HEK293 (cell line): ENCODE results near the gene DDX51.

Source experiments
- CTCF ChIA-PET: fragments of 350-600 bp; formaldehyde crosslinking; extraction: SDS; loops from one replicate; lab custom pipeline; 2021; ENCODE audit warnings: antibody characterized with exemption; lab: Yijun Ruan, JAX
- POLR2A ChIA-PET: fragments of 300-600 bp; formaldehyde crosslinking; extraction: SDS; loops from one replicate; lab custom pipeline; 2020; ENCODE audit warnings: antibody characterized with exemption, inconsistent platforms; lab: Yijun Ruan, JAX
- H3K27ac ChIP-seq: fragments of 200-500 bp; sonication (Bioruptor generic); 2 replicates; pipeline ENCODE4 v1.5.1; 2014; ENCODE audit warnings: low read depth, low read length, control low read depth, inconsistent platforms; ENCODE audit errors: extremely low read depth
- H3K36me3 ChIP-seq, 2 experiments: fragments of 200-500 bp in 1 of 2; sonication (Bioruptor generic) in 1 of 2; 1 replicate in 1 of 2; 2 replicates in 1 of 2; pipeline ENCODE4 v1.5.1; 2014 to 2017; ENCODE audit warnings: inconsistent platforms in 2 of 2, low read length in 2 of 2; ENCODE audit not compliant: control insufficient read depth in 2 of 2, insufficient read depth in 1 of 2
- H3K4me1 ChIP-seq: fragments of 200-500 bp; sonication (Bioruptor generic); 2 replicates; pipeline ENCODE4 v1.5.1; 2014; ENCODE audit warnings: mild to moderate bottlenecking, low read length, inconsistent platforms; ENCODE audit not compliant: control insufficient read depth, insufficient read depth
- H3K4me3 ChIP-seq: 2 replicates; pipeline ENCODE4 v1.5.1; 2011; ENCODE audit warnings: low read depth, mild to moderate bottlenecking, control low read depth, low read length, moderate library complexity
- H3K9me3 ChIP-seq: fragments of 200-500 bp; sonication (Bioruptor generic); 2 replicates; pipeline ENCODE4 v1.5.1; 2014; ENCODE audit warnings: low read depth, low read length, inconsistent platforms; ENCODE audit not compliant: control insufficient read depth, insufficient read depth
- BCL11A ChIP-seq: fragments of 450-650 bp; formaldehyde crosslinking; IDR thresholded peaks from 2 replicates; pipeline ENCODE4 v1.5.1; 2016; ENCODE audit warnings: low read depth, missing biosample characterization, missing genetic modification characterization
- CTCF ChIP-seq: fragments of 450-650 bp; formaldehyde crosslinking; IDR thresholded peaks from 2 replicates; pipeline ENCODE4 v1.5.1; 2016; ENCODE audit warnings: missing biosample characterization, missing genetic modification characterization
- EGR2 ChIP-seq: fragments of 450-650 bp; formaldehyde crosslinking; IDR thresholded peaks from 2 replicates; pipeline ENCODE4 v1.5.1; 2016; ENCODE audit warnings: low read depth, missing biosample characterization, missing genetic modification characterization
- HIC1 ChIP-seq: fragments of 450-650 bp; formaldehyde crosslinking; IDR thresholded peaks from 2 replicates; pipeline ENCODE4 v1.5.1; 2016; ENCODE audit warnings: missing biosample characterization, missing genetic modification characterization
- HOXC10 ChIP-seq: sonication (generic); formaldehyde crosslinking; IDR thresholded peaks from 2 replicates; pipeline ENCODE4 v1.8.1; 2023; ENCODE audit warnings: mild to moderate bottlenecking, missing genetic modification reagents
- SALL2 ChIP-seq: fragments of 450-650 bp; formaldehyde crosslinking; IDR thresholded peaks from 2 replicates; pipeline ENCODE4 v1.5.0; 2017; ENCODE audit warnings: missing biosample characterization, mild to moderate bottlenecking, missing genetic modification characterization, borderline replicate concordance
- ZFHX2 ChIP-seq: fragments of 450-650 bp; formaldehyde crosslinking; conservative IDR thresholded peaks from 2 replicates; pipeline ENCODE4 v1.5.1; 2016; ENCODE audit warnings: missing biosample characterization, missing genetic modification characterization
- ZNF146 ChIP-seq: fragments of 450-650 bp; formaldehyde crosslinking; IDR thresholded peaks from 2 replicates; pipeline ENCODE4 v1.5.1; 2016; ENCODE audit warnings: missing biosample characterization, missing genetic modification characterization
- ZNF18 ChIP-seq: fragments of 450-650 bp; formaldehyde crosslinking; IDR thresholded peaks from 2 replicates; pipeline ENCODE4 v1.5.1; 2016; ENCODE audit warnings: missing biosample characterization, missing genetic modification characterization
- ZNF394 ChIP-seq: fragments of 450-650 bp; formaldehyde crosslinking; IDR thresholded peaks from 2 replicates; pipeline ENCODE4 v1.5.1; 2016; ENCODE audit warnings: missing biosample characterization, missing genetic modification characterization, mild to moderate bottlenecking, moderate library complexity, borderline replicate concordance
- ZNF404 ChIP-seq: fragments of 450-650 bp; formaldehyde crosslinking; IDR thresholded peaks from 2 replicates; pipeline ENCODE4 v1.5.1; 2017; ENCODE audit warnings: missing biosample characterization, missing genetic modification characterization
- ZNF433 ChIP-seq: fragments of 450-650 bp; formaldehyde crosslinking; IDR thresholded peaks from 2 replicates; pipeline ENCODE4 v1.5.1; 2016; ENCODE audit warnings: missing biosample characterization, missing genetic modification characterization, low read depth
- ZNF514 ChIP-seq: fragments of 450-650 bp; formaldehyde crosslinking; IDR thresholded peaks from 2 replicates; pipeline ENCODE4 v1.5.1; 2016; ENCODE audit warnings: missing biosample characterization, missing genetic modification characterization
- ZNF548 ChIP-seq: fragments of 450-650 bp; formaldehyde crosslinking; IDR thresholded peaks from 2 replicates; pipeline ENCODE4 v1.5.1; 2016; ENCODE audit warnings: missing biosample characterization, missing genetic modification characterization
- ZNF571 ChIP-seq: fragments of 450-650 bp; formaldehyde crosslinking; IDR thresholded peaks from 2 replicates; pipeline ENCODE4 v1.5.0; 2017; ENCODE audit warnings: missing biosample characterization, missing genetic modification characterization
- ZNF626 ChIP-seq: fragments of 450-650 bp; sonication (Bioruptor Pico); formaldehyde crosslinking; IDR thresholded peaks from 2 replicates; pipeline ENCODE4 v1.5.1; 2018; ENCODE audit warnings: missing biosample characterization, missing genetic modification characterization, inconsistent platforms
- ZNF645 ChIP-seq: fragments of 450-650 bp; formaldehyde crosslinking; IDR thresholded peaks from 2 replicates; pipeline ENCODE4; 2016; ENCODE audit warnings: missing biosample characterization, missing genetic modification characterization
- ZNF654 ChIP-seq: fragments of 450-650 bp; formaldehyde crosslinking; IDR thresholded peaks from 2 replicates; pipeline ENCODE4 v1.5.1; 2016; ENCODE audit warnings: low read depth, missing biosample characterization, missing genetic modification characterization
- ZNF777 ChIP-seq: fragments of 450-650 bp; formaldehyde crosslinking; IDR thresholded peaks from 2 replicates; pipeline ENCODE4 v1.5.1; 2017; ENCODE audit warnings: missing biosample characterization, missing genetic modification characterization, borderline replicate concordance
- ZNF791 ChIP-seq: fragments of 450-650 bp; formaldehyde crosslinking; IDR thresholded peaks from 2 replicates; pipeline ENCODE4 v1.5.1; 2016; ENCODE audit warnings: missing biosample characterization, missing genetic modification characterization
- ZSCAN23 ChIP-seq: fragments of 450-650 bp; formaldehyde crosslinking; IDR thresholded peaks from 2 replicates; pipeline ENCODE4 v1.5.1; 2016; ENCODE audit warnings: missing biosample characterization, missing genetic modification characterization

The DDX51 gene

GRCh38 chr12:132133952-132134652 lies 10.0 kb downstream of the DDX51 start:
- TF ChIP-seq ZNF514 (tag by site-specific recombination) (no peak), ZNF404 (tag by site-specific recombination) (no peak), ZNF791 (no peak), ZNF645 (tag by site-specific recombination) (no peak), ZSCAN23 (tag by site-specific recombination) (no peak), HIC1 (tag by site-specific recombination) (peak; percentile 83), ZNF626 (tag by site-specific recombination) (no peak), HOXC10 (CRISPR knock-in tag) (no peak), ZFHX2 (0 out of 2 replicates have a peak, but pooled peaks have one; percentile 17), BCL11A (tag by site-specific recombination) (no peak), ZNF571 (tag by site-specific recombination) (no peak), CTCF (tag by site-specific recombination) (peak; percentile 22; the same call in 1 of the 2 replicates), EGR2 (tag by site-specific recombination) (peak; percentile 16; the same call in 1 of the 2 replicates), ZNF394 (no peak)
- Histone ChIP-seq H3K9me3 (no peaks in the 10 kb centered on the region), H3K36me3 (peaks cover 3 to 11% of the 10 kb centered on the region in 2 experiments; a peak in 2 of 3 replicates), H3K27ac (no peak overlapping the region), H3K4me3 (no peak overlapping the region), H3K4me1 (no peaks in the 10 kb centered on the region)
- POLR2A ChIA-PET = interaction anchor here (0.6 kb wide), 1 partner anchor 142 kb away, joined by 4 read pairs; no protein-coding TSS in a partner anchor
- CTCF ChIA-PET = no interaction called here

- peaks cover 0 to 16% of the 10 kb centered on the region in 2 experiments; a peak in 2 of 3 replicates for H3K36me3 ChIP-seq
- no peaks in the 10 kb centered on the region for H3K4me1 ChIP-seq
- POLR2A ChIA-PET = no interaction called here
- CTCF ChIA-PET = no interaction called here
- no peaks in the 10 kb centered on the region for H3K9me3 ChIP-seq
- H3K27ac ChIP-seq = no peak overlapping the region
- TF ChIP-seq SALL2 (tag by site-specific recombination) (no peak), ZNF146 (tag by site-specific recombination) (no peak), ZNF777 (tag by site-specific recombination) (no peak), ZNF548 (no peak), ZNF791 (no peak), ZNF433 (tag by site-specific recombination) (no peak), ZNF654 (tag by site-specific recombination) (no peak), ZNF18 (no peak)
- TF ChIP-seq, all 188 proteins: peak for 0
- no peak overlapping the region for H3K4me3 ChIP-seq
Observed at GRCh38 chr12:132132609-132133430, 11.3 kb downstream of the DDX51 start.
